ACHN (cell line): ENCODE results near the gene MAPK8IP3.
"Not testable (repeated sequence)": the region's sequence is repeated elsewhere in the genome, so short reads cannot be mapped to it uniquely, and the experiment has no call there.

ENCODE experiments used
- DNase-seq: peaks from one replicate; pipeline ENCODE4 v3.0.0-alpha.2; 2015
- in situ Hi-C: cut with HindIII; loops from 2 replicates; pipeline ENCODE4 v1.10.0; 2017; ENCODE audit warnings: low sequenced_read_pairs, low pct_ligation_motif_present, low pct_unique_long_range_greater_than_20kb

Gene MAPK8IP3

DNA sequence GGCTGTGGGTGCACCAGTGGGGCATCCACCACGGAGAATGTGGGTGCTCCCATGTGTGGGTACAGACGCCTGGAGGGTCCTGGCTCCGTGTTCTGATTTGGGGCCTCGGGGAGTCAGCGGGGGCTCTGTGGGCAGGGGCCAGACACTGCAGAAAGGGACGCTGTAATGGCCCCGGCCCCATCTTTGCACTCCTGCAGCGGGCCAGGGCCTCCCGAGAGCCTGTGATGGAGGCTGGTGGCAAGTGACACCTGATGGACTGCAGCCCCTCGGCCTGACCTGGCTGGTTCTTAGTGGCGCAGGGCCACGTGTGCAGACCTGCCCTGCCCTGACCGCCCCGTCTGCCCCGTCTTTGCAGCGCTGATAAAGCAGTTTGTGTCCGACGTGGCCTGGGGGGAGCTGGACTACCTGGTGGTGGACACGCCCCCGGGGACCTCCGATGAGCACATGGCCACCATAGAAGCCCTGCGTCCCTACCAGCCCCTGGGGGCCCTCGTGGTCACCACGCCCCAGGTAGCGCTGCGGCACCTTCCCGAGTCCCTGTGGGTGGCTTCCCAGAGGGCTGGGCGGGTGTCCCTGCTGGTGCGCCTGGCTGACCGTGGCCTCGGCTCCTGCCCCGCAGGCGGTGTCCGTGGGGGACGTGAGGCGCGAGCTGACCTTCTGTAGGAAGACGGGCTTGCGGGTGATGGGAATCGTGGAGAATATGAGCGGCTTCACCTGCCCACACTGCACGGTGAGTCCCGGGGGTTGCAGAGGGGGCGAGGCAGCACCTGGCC, 81.5 kb downstream of the MAPK8IP3 start:
- in situ Hi-C loops, result no loop called here
- no peak for DNase-seq

DNA sequence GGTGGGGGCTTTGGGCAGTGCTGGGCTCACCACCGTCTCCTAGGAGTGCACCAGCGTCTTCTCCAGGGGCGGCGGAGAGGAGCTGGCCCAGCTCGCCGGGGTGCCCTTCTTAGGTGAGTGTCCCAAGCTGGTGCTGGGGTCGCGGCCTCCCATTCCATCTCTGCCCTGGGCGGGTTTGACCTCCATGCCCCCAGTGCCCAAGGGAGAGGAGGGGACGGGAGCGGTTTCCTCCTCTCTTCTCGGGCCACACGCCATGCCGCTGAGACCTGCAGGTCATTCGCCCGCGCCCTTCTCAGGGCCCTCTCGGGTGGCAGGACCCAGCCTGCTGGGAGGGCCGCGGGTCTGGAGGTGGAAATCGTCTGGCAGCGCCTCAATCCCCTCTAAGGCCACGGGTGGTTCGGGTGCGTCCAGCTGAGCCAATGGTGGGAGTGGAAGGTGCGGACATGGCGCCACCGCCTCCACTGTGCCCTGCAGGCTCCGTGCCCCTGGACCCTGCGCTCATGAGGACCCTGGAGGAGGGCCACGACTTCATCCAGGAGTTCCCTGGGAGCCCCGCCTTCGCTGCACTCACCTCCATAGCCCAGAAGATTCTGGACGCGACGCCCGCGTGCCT, 82.2 kb downstream of the MAPK8IP3 start:
- in situ Hi-C loops, result no loop called here
- no peak for DNase-seq

DNA sequence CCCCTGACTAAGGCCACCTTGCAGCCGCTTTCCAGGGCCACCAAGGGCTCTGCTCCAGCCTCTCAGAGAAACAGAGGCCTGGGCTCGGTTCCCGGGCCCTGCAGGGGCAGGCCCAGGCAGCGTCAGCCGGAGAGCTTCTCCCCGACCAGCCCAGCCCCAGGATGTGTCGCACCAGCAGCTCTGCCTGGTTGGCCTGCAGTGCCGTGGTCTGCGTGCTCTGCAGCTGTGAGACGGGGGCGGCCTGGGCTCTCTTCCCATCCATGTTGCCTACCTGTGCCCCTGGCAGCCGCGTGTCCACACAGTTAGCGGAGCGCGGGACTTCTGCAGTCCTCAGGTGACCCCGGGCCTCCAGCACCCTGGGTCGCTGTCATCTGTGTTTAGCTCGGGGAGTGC, 82.7 kb downstream of the MAPK8IP3 start:
- DNase-seq, result no peak
- in situ Hi-C loops, result no loop called here

DNA sequence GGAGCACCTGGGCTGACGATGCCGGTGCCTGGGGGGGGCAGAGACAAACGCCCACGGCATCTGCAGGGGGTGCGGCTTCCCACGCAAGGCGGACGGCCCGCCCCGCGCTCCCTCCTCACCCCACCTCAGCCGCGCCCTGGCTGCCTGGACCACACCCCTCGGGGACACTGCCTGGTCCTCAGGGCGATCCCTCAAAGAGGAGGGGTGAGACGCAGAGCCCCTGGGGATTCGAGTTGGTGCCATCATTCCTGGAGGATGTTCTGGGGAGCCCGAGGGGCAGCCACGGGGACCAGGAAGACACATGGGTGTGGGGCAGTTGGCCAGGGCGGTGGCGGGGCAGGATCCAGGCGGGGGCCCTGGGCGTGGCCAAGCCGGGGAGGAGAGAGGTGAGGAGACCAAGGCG, 83.6 kb downstream of the MAPK8IP3 start:
- in situ Hi-C loops, result no loop called here
- DNase-seq, result no peak

DNA sequence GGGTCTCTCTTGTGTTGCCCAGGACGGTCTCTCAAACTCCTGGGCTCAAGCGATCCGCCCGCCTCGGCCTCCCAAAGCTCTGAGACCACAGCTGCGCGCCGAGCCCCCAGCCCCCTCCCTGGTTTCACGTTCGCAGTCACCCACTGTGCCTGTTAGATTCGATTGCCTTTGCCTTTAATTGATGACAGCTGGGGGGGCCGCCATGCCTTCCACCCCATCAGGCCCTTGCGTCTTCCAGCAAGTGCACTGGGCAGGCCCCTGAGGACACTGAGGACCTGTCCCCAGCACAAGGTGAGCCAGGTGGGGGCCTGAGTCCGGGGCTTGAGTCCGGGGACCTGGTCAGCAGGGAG, 84.2 kb downstream of the MAPK8IP3 start:
- in situ Hi-C loops, result no loop called here
- DNase-seq, result no peak

DNA sequence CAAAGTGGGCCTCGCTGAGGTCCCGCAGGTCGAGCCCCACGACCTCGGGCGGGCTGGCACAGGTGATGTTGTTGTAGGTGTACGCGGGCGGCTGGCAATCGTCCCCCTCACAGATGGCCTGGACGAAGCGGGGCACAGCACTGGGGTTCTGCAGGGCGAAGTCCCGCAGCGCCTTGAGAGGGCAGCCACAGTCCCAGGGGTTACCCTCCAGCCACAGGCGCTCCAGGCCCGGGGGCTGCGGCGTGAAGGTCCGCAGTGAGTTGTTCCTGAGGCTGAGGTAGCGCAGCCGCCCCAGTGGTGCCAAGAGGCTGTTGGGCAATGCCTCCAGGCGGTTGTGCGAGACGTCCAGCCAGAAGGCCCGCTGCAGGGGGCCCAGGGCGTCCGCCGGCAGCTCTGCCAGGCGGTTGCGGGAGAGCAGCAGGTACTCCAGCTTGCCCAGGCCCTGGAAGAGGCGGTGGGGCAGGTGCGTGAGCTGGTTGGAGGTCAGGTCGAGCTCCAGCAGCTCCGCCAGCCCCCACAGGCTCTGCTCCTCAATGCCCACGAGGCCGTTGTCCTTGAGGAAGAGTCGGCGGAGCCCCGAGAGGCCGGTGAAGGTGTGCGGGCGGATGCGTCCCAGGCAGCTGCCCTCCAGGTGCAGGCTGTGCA, 84.7 kb downstream of the MAPK8IP3 start:
- in situ Hi-C loops, result no loop called here
- DNase-seq, result no peak

DNA sequence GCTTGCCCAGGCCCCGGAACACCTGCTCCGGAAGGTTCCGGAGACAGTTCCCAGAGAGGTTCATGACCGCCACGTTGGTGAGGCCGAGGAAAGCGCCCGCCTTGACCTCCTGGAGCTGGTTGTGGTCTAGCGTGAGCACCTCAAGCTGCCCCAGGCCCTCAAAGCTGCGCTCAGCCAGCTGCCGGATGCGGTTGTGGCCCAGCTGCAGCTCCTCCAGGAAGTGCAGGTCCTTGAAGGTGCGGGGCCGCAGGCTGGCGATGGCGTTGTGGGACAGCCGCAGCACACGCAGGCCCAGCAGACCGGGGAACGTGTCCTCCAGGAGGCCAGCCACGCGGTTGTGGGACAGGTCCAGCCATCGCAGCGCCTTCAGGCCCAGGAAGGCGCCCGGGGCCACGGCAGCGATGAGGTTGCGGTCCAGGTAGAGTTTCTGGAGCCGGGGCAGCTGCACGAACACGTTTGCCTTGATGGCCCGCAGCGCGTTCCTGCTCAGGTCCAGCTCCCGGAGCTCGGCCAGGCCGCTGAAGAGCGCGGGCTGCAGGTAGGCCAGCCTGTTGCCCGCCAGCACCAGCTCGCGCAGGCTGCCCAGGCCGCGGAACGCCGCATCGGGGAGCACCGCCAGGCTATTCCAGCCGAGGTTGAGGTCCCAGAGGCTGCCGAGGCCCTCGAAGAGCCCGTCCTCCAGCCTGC, 85.4 kb downstream of the MAPK8IP3 start:
- in situ Hi-C loops, result no loop called here
- DNase-seq, result no peak

DNA sequence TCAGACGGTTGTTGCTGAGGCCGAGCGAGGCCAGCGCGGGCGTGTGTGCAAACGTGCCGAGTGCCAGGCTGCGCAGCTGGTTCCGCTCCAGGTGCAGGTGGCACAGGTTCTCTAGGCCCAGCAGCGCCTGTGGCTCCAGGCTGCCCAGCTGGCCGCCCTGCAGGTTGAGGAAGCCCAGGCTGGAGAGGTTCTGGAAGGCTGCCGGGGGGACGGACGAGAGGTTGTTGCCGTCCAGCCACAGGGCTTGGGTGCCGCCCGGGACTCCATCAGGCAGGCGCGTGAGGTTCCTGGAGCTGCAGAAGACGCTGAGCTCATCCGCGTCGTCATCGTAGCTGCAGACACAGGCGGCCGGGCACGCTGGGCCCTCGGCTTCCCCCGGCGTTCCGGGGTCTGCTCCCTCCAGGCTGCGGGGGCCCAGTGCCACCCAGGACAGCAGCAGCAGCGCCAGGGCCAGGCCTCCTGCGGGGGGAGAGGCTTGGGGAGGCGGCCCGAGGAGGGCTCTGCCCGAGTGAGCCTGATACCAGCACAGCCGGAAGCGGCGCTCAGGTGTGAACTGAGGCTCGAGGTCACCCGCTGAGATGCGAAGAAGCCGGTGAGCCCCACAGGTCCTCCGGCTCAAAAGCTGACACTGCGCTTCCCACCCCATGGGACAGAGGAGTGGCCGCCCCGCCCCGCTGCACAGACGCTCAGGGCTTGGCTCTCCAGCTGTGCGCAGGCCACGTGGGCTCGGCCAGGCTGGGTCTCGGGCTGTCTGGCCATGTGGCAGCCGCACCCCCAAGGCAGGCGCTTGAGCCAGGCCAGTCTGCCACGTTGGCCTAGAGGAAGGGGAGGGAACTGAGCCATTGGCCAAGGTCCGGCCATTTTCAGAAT, 86.2 kb downstream of the MAPK8IP3 start:
- in situ Hi-C loops, result no loop called here

DNA sequence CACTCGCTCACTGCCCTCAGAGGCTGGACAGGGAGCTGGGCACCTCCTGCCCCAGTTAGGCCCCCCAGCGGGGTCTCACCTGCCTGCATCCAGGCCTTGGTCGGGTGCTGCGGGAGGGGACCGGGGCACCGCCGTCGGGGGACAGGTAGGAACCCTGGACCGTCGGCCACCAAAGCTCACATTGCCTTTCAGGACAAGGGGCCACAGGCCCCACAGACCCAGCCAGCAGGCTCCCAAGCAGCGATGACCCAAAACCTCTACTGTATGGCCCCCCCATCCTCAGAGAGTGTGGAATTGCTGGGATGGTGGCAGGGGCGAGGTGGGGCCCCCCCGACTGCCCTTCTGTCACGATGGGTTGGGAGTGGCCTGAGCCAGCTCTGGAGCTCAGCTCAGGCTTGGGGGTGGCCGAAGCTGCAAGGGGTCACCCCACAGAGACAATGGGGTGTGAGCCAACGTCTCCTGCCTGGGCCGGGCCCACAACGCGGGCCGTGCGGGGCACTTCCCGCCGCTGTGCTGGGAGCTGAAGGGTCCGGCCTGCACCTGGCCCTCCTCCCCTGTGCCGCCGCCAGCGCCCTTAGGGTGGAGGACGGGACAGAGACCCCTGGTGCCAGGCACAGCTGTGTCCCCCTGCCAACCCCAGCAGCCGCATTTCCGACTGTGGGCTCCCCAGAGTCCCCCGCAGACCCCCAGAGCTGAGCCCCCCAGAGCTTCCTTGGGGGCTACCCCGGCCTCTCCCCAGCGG, 87.0 kb downstream of the MAPK8IP3 start:
- in situ Hi-C loops, result no loop called here
- DNase-seq, result no peak

More for the DNA sequence above, 86.2 kb downstream of the MAPK8IP3 start:
- no peak for DNase-seq

DNA sequence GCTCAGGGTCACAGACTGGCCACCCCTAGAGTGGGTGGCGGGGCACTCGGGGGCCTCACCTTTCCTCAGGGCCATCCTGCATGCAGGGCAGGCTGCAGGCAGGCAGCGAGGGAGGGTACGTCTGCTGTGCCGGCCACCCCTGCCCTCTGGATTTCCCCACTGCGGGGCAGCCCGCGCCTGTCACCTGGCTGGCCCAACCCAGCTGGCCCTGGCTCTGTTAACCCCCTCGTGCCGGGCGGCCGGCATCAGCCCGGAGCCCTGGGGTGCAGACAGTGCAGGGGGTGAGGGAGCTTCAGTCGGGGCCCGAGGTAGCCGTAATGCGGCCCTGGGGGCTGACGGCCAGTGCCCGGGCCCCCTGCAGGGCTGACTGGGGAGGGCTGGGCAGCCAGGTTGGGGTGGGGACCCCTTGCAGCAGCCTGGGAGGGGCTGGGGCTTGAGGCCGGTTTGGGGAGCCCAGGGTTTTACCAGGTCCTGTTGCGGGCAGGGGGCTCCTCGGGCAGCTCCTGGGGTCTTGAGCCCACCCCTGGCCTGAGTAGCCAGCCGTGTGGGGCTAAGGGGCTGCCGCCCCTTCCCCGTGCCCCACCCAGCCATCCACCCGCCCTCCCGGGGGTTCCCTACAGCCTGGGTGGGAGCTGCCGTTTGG, 87.7 kb downstream of the MAPK8IP3 start, which contains the start of gene IGFALS:
IGFALS (minus strand) TSS at position 128 of the 643 bp plus-strand sequence; CDS start at position 75, 53 bp downstream.
- no peak for DNase-seq
- in situ Hi-C loops, result no loop called here

DNA sequence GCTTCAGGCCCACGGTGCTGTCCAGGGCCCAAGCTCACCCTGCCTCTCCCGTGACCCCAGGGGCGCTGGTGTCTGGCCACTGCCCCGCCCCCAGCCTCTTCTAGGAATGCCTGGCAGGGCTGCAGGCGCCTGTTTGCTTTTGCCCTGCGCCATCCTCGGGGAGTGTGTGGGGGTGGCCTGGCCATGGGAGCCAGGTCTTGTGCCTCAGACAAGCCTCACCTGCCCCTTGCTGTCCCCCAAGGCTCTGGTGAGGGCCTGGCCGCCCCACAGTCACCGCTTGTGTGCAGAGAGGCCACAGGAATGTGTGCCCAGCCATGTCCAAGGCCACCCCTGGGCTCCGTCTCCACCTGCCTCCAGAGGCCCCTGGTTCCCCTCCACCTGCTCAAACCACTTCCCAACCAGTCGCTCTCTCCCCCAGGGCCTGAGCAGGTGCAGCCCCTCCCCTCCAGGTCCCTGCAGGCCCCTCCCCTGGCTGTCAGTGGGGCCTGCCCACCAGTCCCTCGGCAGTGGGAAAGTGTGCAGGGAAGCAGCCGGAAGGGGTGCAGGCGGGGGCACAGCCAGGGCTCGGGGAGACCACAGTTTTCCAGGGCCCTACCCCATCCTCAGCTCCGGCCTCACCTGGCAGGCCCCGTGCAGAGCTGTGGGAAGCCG, 88.4 kb downstream of the MAPK8IP3 start:
- in situ Hi-C loops, result no loop called here
- no peak for DNase-seq

DNA sequence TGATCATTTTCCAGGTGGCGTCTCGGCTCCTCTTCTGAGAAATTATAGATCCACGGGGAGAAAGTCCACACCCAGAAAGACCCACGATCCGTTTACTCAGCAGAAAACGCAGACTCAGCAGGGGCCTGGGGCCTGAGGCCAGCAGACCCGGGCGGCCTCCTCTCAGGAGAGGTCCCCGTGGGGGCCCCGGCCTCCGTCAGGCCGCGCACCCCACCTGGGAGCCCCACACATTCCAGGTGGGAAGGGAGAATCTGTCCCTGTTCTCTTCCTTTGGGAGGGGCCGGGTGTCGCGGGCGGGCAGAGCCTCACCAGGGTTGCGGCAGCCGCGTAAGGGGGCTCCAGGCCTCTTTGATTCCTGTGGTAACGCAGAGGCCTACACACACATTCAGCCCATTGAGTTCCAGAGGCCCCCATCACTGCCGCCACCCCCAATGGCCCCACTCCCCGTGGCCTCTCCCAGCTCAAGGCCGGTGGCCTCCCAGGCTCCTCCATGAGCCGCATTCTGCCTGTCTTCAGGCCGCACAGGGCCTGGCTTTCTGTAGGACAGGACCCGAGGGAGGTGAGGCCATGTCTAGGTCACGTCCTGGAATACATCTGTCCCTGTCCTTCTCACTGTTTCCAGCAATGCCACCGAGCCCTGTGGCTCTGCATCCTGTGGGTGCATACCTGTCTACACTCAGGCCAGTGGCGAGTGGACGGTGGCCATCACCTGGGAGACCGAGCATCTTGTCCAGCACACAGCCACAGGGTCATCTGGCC, 89.1 kb downstream of the MAPK8IP3 start:
- no peak for DNase-seq
- in situ Hi-C loops, result no loop called here

DNA sequence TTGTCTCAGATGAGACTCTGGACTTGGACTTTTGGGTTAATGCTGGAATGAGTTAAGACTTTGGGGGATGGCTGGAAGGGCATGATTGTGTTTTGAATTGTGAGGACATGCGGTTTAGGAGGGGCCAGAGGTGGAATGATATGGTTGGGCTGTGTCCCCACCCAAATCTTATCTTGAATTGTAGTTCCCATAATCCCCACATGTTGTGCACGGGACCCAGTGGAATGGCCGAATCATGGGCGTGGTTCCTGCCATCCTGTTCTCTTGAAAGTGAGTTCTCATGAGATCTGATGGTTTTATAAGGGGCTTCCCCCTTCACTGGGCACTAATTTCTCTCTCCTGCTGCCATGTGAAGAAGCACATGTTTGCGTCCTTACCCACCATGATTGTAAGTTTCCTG, 93.3 kb downstream of the MAPK8IP3 start:
- in situ Hi-C loops, DNase-seq: not testable (repeated sequence)

DNA sequence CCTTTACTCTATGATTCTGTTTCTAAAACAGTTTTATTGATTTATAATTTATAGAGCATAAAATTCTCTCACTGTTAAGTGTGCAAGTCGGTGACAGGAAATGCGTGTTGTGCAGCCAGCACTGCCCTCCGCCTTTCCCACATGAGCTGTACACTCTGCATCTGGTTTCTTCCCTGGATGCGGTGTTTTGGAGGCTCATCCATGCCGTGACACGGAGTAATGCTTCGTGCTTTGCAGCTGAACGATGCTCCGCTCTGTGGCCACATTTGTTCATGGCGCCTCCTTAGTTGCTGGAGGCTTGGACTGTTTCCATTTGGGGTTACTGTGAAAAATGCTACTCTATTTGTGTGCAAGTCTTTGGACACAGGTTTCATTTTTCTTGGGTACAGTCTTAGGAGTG, 94.7 kb downstream of the MAPK8IP3 start:
- no peak for DNase-seq

DNA sequence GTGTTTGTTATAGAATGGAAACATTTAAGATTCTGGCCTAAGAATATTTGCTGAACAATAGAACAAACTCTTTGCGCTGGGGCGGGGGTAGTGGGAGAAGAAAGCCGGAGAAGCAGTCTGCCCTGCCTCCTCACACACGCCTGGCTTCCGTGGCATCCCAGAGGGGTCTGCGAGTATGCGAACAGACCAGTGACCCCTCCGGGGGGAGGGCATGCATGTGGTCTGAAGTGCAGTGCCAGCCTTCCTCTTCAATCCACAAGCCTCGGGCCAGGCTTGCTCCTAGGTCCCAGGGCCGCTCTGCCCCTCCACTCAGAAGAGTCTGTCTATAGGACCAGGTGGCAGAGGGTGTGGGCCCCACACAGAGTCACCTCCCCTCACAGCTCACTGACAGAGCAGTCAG, 101.6 kb downstream of the MAPK8IP3 start:
- DNase-seq, result no peak
- in situ Hi-C loops, result no loop called here

More for the DNA sequence above, 94.7 kb downstream of the MAPK8IP3 start:
- in situ Hi-C loops, result no loop called here

DNA sequence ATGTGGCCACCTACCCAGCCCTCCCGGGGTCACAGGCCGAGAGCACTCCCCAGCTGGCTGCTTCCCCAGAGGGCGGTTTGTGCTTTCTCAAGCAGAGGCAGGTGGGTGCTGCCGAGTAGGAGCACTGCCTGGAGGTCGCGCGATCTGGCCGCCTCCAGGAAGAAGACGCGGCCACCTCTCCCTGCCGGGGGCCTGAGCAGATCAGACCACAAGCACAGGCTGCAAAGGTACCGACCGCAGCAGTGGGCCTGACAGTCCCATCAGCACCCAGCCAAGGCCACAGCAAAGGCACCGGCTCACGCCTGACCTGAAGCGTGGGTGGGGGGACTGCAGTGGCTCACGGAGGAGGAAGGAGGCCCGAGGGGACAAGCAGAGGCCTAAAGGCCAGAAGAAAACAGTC, 102.7 kb downstream of the MAPK8IP3 start:
- in situ Hi-C loops, result no loop called here
- no peak for DNase-seq
